T-helper 17 cell (primary cell): ENCODE measurements around the gene DUS4L. TPM values are rescaled to one million over a fixed set of nuclear protein-coding genes. Genes with fewer than 3 reads are reported as not detected.

Experiments
- ATAC-seq: fragments of 150-1000 bp; cut with Tn5 transposase; 2 replicates; pipeline ENCODE4 v1.10.0; 2021; ENCODE audit warnings: mild to moderate bottlenecking, moderate library complexity
- DNase-seq, 3 donors: peaks; one replicate each; pipeline versions ENCODE4 v3.0.0 to v3.0.0-alpha.2; 2020 to 2021
- H3K9me3 ChIP-seq: one replicate; pipeline ENCODE4 v1.7.0; 2013; ENCODE audit warnings: low read length, mild to moderate bottlenecking; ENCODE audit not compliant: control insufficient read depth, poor library complexity, severe bottlenecking
- H3K27ac Mint-ChIP-seq: one replicate; pipeline ENCODE4 v1.8.0; 2022; ENCODE audit warnings: mild to moderate bottlenecking, moderate library complexity, mixed read lengths
- H3K27me3 Mint-ChIP-seq: one replicate; pipeline ENCODE4 v1.8.0; 2022; ENCODE audit warnings: mixed read lengths
- H3K36me3 Mint-ChIP-seq: one replicate; pipeline ENCODE4 v1.8.0; 2022; ENCODE audit warnings: low read depth, mixed read lengths
- H3K4me1 Mint-ChIP-seq: one replicate; pipeline ENCODE4 v1.8.0; 2022; ENCODE audit warnings: mild to moderate bottlenecking, mixed read lengths
- H3K4me3 Mint-ChIP-seq: one replicate; pipeline ENCODE4 v1.8.0; 2022; ENCODE audit warnings: mild to moderate bottlenecking, moderate library complexity, mixed read lengths
- total RNA-seq, 4 donors: library from RNA in 2 of 4; stranded (reverse) in 2 of 4; gene quantifications; one replicate each; pipeline ENCODE4 v1.2.3 and lab custom pipeline; 2022 to 2026

The DUS4L gene
- total RNA-seq, 2 donors from 2014 or later: 11.0 to 11.3 TPM

DNA sequence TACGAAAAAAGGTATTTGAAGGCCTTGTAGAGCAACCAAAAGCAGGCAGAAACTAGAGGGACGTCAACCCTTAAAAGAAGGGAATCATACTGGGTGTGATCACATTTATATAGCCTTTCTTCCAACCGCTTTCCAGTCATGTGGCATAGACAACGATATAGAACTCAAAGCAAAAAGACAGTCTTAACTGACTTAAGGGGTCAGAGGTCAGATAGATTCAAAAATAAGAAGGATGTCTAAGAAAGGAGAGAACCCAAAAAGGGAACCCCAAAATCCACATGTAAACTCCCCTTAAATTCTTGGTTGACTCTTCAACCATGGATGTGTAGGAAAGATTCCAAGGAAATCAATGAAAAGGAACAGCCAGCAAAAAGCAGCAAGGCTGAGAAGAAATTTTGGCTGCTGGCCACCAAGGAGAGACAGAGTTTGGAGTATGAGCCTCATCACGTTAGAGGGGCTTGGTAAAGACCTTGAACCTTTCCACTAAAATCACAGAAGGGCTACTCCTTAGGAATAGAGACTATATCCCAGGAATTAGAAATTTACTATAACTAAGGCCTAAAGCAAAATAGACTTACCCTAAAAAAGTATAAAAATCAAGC is 24.9 kb downstream of the DUS4L start:
- no peak overlapping the region for H3K27ac Mint-ChIP-seq
- H3K4me1 Mint-ChIP-seq: no peaks in the 10 kb centered on the region
- no peak overlapping the region for H3K4me3 Mint-ChIP-seq
- H3K27me3 Mint-ChIP-seq: no peaks in the 10 kb centered on the region
- H3K36me3 Mint-ChIP-seq: no peaks in the 10 kb centered on the region
- ATAC-seq (no peak), DNase-seq (no peak)
- no peaks in the 10 kb centered on the region for H3K9me3 ChIP-seq

GRCh38 chr7:107591421-107591820 is 27.6 kb downstream of the DUS4L start:
- no peaks in the 10 kb centered on the region for H3K27me3 Mint-ChIP-seq
- H3K27ac Mint-ChIP-seq: peak overlapping the region; percentile 24
- DNase-seq: no peak
- no peaks in the 10 kb centered on the region for H3K9me3 ChIP-seq
- ATAC-seq: no peak
- peaks cover 3% of the 10 kb centered on the region for H3K36me3 Mint-ChIP-seq
- no peak overlapping the region for H3K4me3 Mint-ChIP-seq
- no peaks in the 10 kb centered on the region for H3K4me1 Mint-ChIP-seq

DNA sequence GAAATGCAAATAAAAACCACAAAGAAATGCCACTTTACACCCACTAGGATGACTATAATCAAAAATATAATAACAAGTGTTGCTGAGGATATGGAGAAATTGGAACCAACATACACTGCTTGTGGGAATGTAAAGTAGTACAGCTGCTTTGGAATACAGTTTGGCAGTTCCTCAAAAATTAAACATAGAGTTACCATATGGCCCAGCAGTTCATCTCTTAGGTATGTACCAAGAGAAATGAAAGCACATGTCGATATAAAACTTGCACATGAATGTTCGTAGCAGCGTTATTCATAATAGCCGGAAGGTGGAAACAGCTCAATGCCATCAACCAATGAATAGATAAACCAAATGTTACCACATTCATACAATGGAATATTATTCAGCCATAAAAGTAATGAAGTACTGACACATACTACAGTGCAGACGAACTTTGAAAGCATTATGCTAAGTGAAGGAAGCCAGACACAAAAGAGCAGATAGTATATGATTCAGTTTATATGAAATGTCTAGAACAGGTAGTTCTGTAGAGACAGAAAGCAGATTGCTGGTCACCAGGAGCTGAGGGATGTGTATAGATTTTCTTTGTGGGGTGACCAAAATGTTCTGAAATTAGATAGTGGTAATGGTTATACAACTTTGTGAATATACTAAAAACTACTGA is 28.7 kb downstream of the DUS4L start:
- Mint-ChIP-seq H3K36me3 (peaks cover 3% of the 10 kb centered on the region), H3K4me1 (no peaks in the 10 kb centered on the region), H3K27ac (peak overlapping the region; percentile 16), H3K27me3 (no peaks in the 10 kb centered on the region), H3K4me3 (no peak overlapping the region)
- no peak for ATAC-seq
- no peak for DNase-seq
- H3K9me3 ChIP-seq: no peaks in the 10 kb centered on the region

DNA sequence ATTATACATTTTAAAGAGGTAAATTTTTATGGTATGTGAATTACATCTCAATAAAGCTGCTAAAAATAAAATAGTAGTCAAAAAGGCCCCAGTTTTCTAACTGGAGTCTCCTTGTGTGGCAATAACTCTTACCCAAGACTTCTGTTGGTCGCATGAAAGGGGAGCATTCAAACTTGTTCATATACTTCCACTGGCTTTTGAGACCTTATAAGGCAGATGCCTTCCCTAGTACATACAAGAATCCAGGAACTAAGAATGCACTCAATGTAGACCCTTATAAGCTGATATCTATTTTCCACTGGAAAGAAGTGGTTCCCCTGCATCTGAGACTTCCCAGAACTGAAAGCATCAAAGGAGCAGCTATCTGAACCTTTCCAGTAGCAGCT is 29.2 kb downstream of the DUS4L start:
- no peaks in the 10 kb centered on the region for H3K9me3 ChIP-seq
- H3K4me1 Mint-ChIP-seq: no peaks in the 10 kb centered on the region
- H3K27me3 Mint-ChIP-seq: no peaks in the 10 kb centered on the region
- ATAC-seq (no peak), DNase-seq (no peak)
- peak overlapping the region; percentile 16 for H3K27ac Mint-ChIP-seq
- H3K36me3 Mint-ChIP-seq: peaks cover 3% of the 10 kb centered on the region
- no peak overlapping the region for H3K4me3 Mint-ChIP-seq

DNA sequence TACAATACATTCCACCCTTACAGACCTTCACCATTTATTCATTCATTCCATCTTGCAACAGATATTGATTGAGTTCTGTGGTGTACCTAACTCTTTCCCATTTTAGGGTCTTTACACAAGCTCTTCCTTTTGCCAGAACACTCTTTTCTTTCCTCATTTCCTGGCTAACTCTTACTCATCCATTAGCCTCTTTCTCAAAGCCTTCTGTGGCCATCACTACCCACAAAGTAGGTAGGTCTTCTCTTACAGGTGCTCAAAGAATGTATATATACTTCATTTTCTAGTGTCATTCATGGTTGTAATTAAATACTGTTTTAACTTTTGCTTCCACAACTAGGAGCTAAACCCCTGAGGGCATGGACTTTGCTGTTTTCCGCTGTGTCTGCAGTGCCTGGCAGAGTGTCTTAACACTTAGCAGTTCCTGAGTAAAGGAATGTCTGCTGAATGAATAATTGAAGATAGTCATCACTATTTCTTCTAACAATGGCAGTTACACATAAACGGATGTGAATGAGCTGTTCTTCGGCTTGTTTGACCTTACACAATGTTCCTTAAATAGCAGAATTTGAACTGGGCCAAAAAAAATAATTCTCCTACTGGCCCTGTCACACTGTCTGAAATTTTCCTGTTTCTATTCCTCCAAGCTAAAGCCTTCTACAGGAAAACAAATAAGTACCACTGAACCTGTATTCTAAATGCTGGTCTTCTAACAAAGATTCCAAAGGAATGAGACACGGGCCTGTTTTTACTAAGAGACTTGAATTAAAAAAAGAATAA is 31.4 kb downstream of the DUS4L start:
- no peak for ATAC-seq
- H3K27ac Mint-ChIP-seq: no peak overlapping the region
- H3K36me3 Mint-ChIP-seq: peaks cover 4% of the 10 kb centered on the region
- no peaks in the 10 kb centered on the region for H3K27me3 Mint-ChIP-seq
- H3K9me3 ChIP-seq: no peaks in the 10 kb centered on the region
- DNase-seq: no peak
- no peak overlapping the region for H3K4me3 Mint-ChIP-seq
- no peaks in the 10 kb centered on the region for H3K4me1 Mint-ChIP-seq

- no peak overlapping the region for H3K4me3 Mint-ChIP-seq
- DNase-seq (no peak), ATAC-seq (no peak)
- no peaks in the 10 kb centered on the region for H3K9me3 ChIP-seq
- no peaks in the 10 kb centered on the region for H3K4me1 Mint-ChIP-seq
- H3K36me3 Mint-ChIP-seq: peaks cover 5% of the 10 kb centered on the region
- no peak overlapping the region for H3K27ac Mint-ChIP-seq
- no peaks in the 10 kb centered on the region for H3K27me3 Mint-ChIP-seq
These were observed 33.3 kb downstream of the DUS4L start for GRCh38 chr7:107596881-107597581.

GRCh38 chr7:107597582-107597916 is 33.8 kb downstream of the DUS4L start:
- no peak for ATAC-seq
- H3K9me3 ChIP-seq: no peaks in the 10 kb centered on the region
- Mint-ChIP-seq H3K36me3 (peaks cover 5% of the 10 kb centered on the region), H3K4me1 (no peaks in the 10 kb centered on the region), H3K4me3 (no peak overlapping the region), H3K27ac (no peak overlapping the region), H3K27me3 (no peaks in the 10 kb centered on the region)
- no peak for DNase-seq

DNA sequence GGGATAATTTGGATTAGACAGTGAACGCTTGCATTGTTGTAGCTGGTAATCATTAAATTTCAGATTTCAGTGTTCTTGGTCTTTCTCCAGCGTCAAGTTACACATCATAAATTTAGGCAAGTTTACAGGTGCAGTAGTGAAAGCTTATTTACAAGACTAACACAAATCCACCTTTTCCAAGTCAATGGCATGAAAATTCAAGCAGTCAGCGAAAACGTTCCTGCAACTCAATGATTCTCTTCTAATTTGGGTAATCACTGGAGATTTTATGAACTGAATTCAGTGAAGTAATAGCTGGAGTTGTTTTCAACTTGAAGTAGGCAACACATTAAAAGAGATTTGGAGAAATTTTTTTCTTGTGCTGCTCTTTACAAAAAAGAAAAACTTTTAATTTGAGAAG is 34.2 kb downstream of the DUS4L start:
- H3K36me3 Mint-ChIP-seq: peaks cover 5% of the 10 kb centered on the region
- no peaks in the 10 kb centered on the region for H3K9me3 ChIP-seq
- no peak for DNase-seq
- H3K27me3 Mint-ChIP-seq: no peaks in the 10 kb centered on the region
- H3K4me1 Mint-ChIP-seq: no peaks in the 10 kb centered on the region
- no peak overlapping the region for H3K4me3 Mint-ChIP-seq
- H3K27ac Mint-ChIP-seq: no peak overlapping the region
- no peak for ATAC-seq

DNA sequence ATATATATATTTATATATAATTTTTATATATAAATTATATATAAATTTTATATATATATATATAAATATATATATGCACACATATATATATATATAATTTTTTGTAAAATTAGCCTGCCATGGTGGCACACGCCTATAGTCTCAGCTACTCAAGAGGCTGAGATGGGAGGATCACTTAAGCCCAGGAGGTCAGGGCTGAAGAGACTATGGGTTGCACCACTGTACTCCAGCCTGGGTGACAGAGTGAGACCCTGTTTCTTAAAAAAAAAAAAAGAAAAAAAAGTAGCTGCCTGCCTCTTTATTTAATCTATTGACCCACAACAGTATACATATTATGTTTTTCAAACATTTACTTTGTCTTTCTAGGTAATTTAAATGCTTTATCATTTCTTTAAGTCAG is 35.5 kb downstream of the DUS4L start:
- H3K4me1 Mint-ChIP-seq: no peaks in the 10 kb centered on the region
- H3K36me3 Mint-ChIP-seq: peaks cover 5% of the 10 kb centered on the region
- no peak overlapping the region for H3K4me3 Mint-ChIP-seq

GRCh38 chr7:107600816-107601215 is 37.0 kb downstream of the DUS4L start:
- ATAC-seq (no peak), DNase-seq (no peak)
- H3K36me3 Mint-ChIP-seq: peaks cover 2% of the 10 kb centered on the region
- H3K4me1 Mint-ChIP-seq: no peaks in the 10 kb centered on the region
- H3K27ac Mint-ChIP-seq: no peak overlapping the region
- no peak overlapping the region for H3K4me3 Mint-ChIP-seq
- no peaks in the 10 kb centered on the region for H3K27me3 Mint-ChIP-seq
- no peaks in the 10 kb centered on the region for H3K9me3 ChIP-seq

More for the DNA sequence above, 35.5 kb downstream of the DUS4L start:
- H3K9me3 ChIP-seq: no peaks in the 10 kb centered on the region
- no peak for DNase-seq
- Mint-ChIP-seq H3K27ac (no peak overlapping the region), H3K27me3 (no peaks in the 10 kb centered on the region)
- no peak for ATAC-seq

- no peak overlapping the region for H3K27ac Mint-ChIP-seq
- H3K4me1 Mint-ChIP-seq: no peaks in the 10 kb centered on the region
- no peaks in the 10 kb centered on the region for H3K27me3 Mint-ChIP-seq
- no peak for ATAC-seq
- no peak overlapping the region for H3K4me3 Mint-ChIP-seq
- no peaks in the 10 kb centered on the region for H3K36me3 Mint-ChIP-seq
- no peak for DNase-seq
- no peaks in the 10 kb centered on the region for H3K9me3 ChIP-seq
These were observed 41.5 kb downstream of the DUS4L start for GRCh38 chr7:107605218-107605815.

GRCh38 chr7:107606303-107606702 is 42.5 kb downstream of the DUS4L start:
- ATAC-seq (no peak), DNase-seq (no peak)
- Mint-ChIP-seq H3K36me3 (no peaks in the 10 kb centered on the region), H3K27me3 (no peaks in the 10 kb centered on the region), H3K4me3 (no peak overlapping the region), H3K4me1 (no peaks in the 10 kb centered on the region), H3K27ac (no peak overlapping the region)
- no peaks in the 10 kb centered on the region for H3K9me3 ChIP-seq

DNA sequence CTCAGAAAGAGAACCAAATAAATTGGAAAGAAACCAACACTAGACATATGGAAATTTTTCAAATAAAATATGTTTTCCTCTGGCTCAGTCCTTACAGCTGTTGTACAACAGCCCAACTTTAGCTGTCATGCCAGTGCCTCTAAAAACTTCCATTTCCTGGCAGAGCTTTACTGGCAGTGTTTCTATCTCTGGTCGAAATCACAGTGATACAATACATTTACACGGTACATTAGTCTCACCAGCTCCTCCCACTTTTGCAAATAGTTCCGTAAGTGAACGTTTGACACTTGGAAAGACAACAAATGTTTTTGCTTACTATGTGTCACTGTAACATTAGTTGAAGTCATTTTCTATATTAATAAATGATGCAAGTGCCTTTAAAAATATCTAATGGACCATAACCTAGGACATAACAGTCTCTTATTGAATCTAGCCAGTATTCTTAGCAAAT is 46.1 kb downstream of the DUS4L start:
- Mint-ChIP-seq H3K27ac (no peak overlapping the region), H3K36me3 (no peaks in the 10 kb centered on the region), H3K4me3 (no peak overlapping the region), H3K27me3 (no peaks in the 10 kb centered on the region), H3K4me1 (no peaks in the 10 kb centered on the region)
- ATAC-seq (no peak), DNase-seq (no peak)
- no peaks in the 10 kb centered on the region for H3K9me3 ChIP-seq
